K562 (cell line): ENCODE results near the gene SIDT2. TPM values are rescaled to one million over a fixed set of nuclear protein-coding genes. Genes with fewer than 3 reads are reported as not detected.

ENCODE experiments used
- ATAC-seq: fragments of 200-7000 bp; cut with Tn5 transposase; 3 replicates; pipeline ENCODE4 v1.9.1; 2020; ENCODE audit warnings: moderate library complexity
- BruUV-seq: library from RNA; stranded (reverse); fragments of 400-500 nt; replicated peaks from 2 replicates; lab custom pipeline; 2021; lab: Mats Ljungman, UMichigan
- CTCF ChIA-PET: fragments of 300-600 bp; formaldehyde crosslinking; extraction: SDS; loops from one replicate; lab custom pipeline; 2021; ENCODE audit warnings: low intra/inter-chr PET ratio; lab: Yijun Ruan, JAX
- POLR2A ChIA-PET: fragments of 300-600, 350-650 bp; sonication (Branson Sonifier 250); formaldehyde crosslinking; extraction: SDS; loops from one replicate; lab custom pipeline; 2021; ENCODE audit warnings: antibody characterized with exemption, inconsistent platforms; lab: Yijun Ruan, JAX
- DNase-seq, 4 experiments: peaks; one replicate each; pipeline versions ENCODE4 v3.0.0 to v3.0.0-alpha.2; 2011 to 2018; ENCODE audit warnings: low spot score in 3 of 4, mixed read lengths in 3 of 4; ENCODE audit errors: extremely low read depth in 1 of 4
- FAIRE-seq: peaks from 2 replicates; lab custom pipeline; 2011; peaks lifted over from hg19 to GRCh38; lab: Jason Lieb, UNC
- H2AFZ ChIP-seq: 2 replicates; pipeline ENCODE4 v1.6.0; 2011; ENCODE audit warnings: low read depth, low read length, control low read depth, inconsistent platforms
- H3K27ac ChIP-seq: fragments of 200-600 bp; 3 replicates; pipeline ENCODE4 v1.8.0; 2011; ENCODE audit warnings: low read depth, mild to moderate bottlenecking, control low read depth, inconsistent platforms, low read length, moderate library complexity, mixed read lengths; ENCODE audit errors: extremely low read depth
- H3K27me3 ChIP-seq, 2 experiments: fragments of 300-600 bp in 1 of 2; 2 replicates in 1 of 2; 3 replicates in 1 of 2; pipeline versions ENCODE4 v1.6.0 to v1.8.0; 2011; ENCODE audit warnings: inconsistent platforms in 2 of 2, low read length in 2 of 2, mild to moderate bottlenecking in 1 of 2, mixed read lengths in 1 of 2, moderate library complexity in 1 of 2; ENCODE audit not compliant: control insufficient read depth in 2 of 2, insufficient read depth in 2 of 2
- H3K36me3 ChIP-seq: fragments of 300-600 bp; 3 replicates; pipeline ENCODE4 v1.8.0; 2011; ENCODE audit warnings: mild to moderate bottlenecking, low read length, inconsistent platforms; ENCODE audit not compliant: control insufficient read depth, insufficient read depth
- H3K4me1 ChIP-seq, 2 experiments: fragments of 200-600 bp in 1 of 2; replicated peaks in 1 of 2; 2 replicates in 1 of 2; 3 replicates in 1 of 2; pipeline versions ENCODE4 v1.5.1 to v1.8.0; 2011; ENCODE audit warnings: inconsistent platforms in 2 of 2, low read length in 2 of 2, mild to moderate bottlenecking in 1 of 2, mixed read lengths in 1 of 2, moderate library complexity in 1 of 2; ENCODE audit not compliant: control insufficient read depth in 2 of 2, insufficient read depth in 2 of 2
- H3K4me2 ChIP-seq: 2 replicates; pipeline ENCODE4 v1.6.1; 2011; ENCODE audit warnings: low read length, control low read depth, inconsistent platforms, mixed read lengths; ENCODE audit not compliant: insufficient read depth
- H3K4me3 ChIP-seq: fragments of 200-600 bp; sonication (generic), shearing (Covaris generic); 2 replicates; pipeline ENCODE4 v1.5.1; 2016; ENCODE audit warnings: control low read depth, inconsistent platforms
- H3K79me2 ChIP-seq: fragments of 200-600 bp; 3 replicates; pipeline ENCODE4 v1.8.0; 2011; ENCODE audit warnings: low read length, inconsistent platforms; ENCODE audit not compliant: control insufficient read depth, insufficient read depth
- H3K9ac ChIP-seq, 2 experiments: 2 replicates each; pipeline versions ENCODE4 v1.6.0 to v1.6.1; 2011; ENCODE audit warnings: low read depth in 2 of 2, low read length in 2 of 2, control low read depth in 1 of 2, inconsistent platforms in 1 of 2, mild to moderate bottlenecking in 1 of 2, mixed read lengths in 1 of 2; ENCODE audit not compliant: insufficient read depth in 1 of 2
- H3K9me1 ChIP-seq: one replicate; pipeline ENCODE4 v1.6.0; 2011; ENCODE audit warnings: inconsistent platforms, mild to moderate bottlenecking, low read length, moderate library complexity; ENCODE audit not compliant: control insufficient read depth, insufficient read depth
- H3K9me3 ChIP-seq: replicated peaks from 2 replicates; pipeline ENCODE4 v1.5.1; 2011; ENCODE audit warnings: low read depth, low read length, inconsistent platforms; ENCODE audit not compliant: control insufficient read depth, insufficient read depth
- H4K20me1 ChIP-seq: replicated peaks from 2 replicates; pipeline ENCODE4 v1.6.1; 2011; ENCODE audit warnings: low read length, inconsistent platforms, mixed read lengths; ENCODE audit not compliant: control insufficient read depth, insufficient read depth
- CBFB ChIP-seq: sonication (generic); formaldehyde crosslinking; IDR thresholded peaks from 2 replicates; pipeline ENCODE4 v1.4.0; 2020; ENCODE audit warnings: mild to moderate bottlenecking, missing genetic modification reagents
- HCFC1 ChIP-seq: IDR thresholded peaks from 2 replicates; pipeline ENCODE4 v1.6.1; 2012; ENCODE audit warnings: low read depth, low read length, improper control_type of control experiment
- SIX5 ChIP-seq, 2 experiments: IDR thresholded peaks; 2 replicates each; pipeline ENCODE4 v1.6.1; 2011; ENCODE audit warnings: low read length in 2 of 2, borderline replicate concordance in 1 of 2, low read depth in 1 of 2, mild to moderate bottlenecking in 1 of 2, moderate library complexity in 1 of 2; ENCODE audit not compliant: insufficient read depth in 1 of 2
- SNRNP70 ChIP-seq: fragments of 200-400 bp; formaldehyde crosslinking; optimal IDR thresholded peaks from 2 replicates; pipeline ENCODE3; 2017; ENCODE audit warnings: low read depth, low read length
- SRF ChIP-seq, 2 experiments: fragments of 250-450, 450-650 bp in 1 of 2; sonication (Bioruptor Pico) in 1 of 2; sonication (generic) in 1 of 2; formaldehyde crosslinking; IDR thresholded peaks; 2 replicates each; pipeline versions ENCODE4 v1.5.0 to v1.5.1; 2020 to 2022; ENCODE audit warnings: mild to moderate bottlenecking in 1 of 2, missing genetic modification reagents in 1 of 2
- TAF1 ChIP-seq: IDR thresholded peaks from 2 replicates; pipeline ENCODE4 v1.6.1; 2011; ENCODE audit warnings: mild to moderate bottlenecking, low read length, moderate library complexity; ENCODE audit not compliant: insufficient read depth, control insufficient read depth, severe bottlenecking; ENCODE audit errors: extremely low read depth
- TAF7 ChIP-seq: fragments of 450-650 bp; IDR thresholded peaks from 2 replicates; pipeline ENCODE4 v1.6.1; 2016; ENCODE audit warnings: missing genetic modification characterization, missing compliant biosample characterization
- ZBTB49 ChIP-seq: sonication (generic); formaldehyde crosslinking; IDR thresholded peaks from 2 replicates; pipeline ENCODE4 v1.8.0; 2022; ENCODE audit warnings: missing genetic modification reagents, mild to moderate bottlenecking, borderline replicate concordance
- ZBTB7A ChIP-seq: IDR thresholded peaks from 2 replicates; pipeline ENCODE4 v1.6.1; 2011; ENCODE audit warnings: low read depth, mild to moderate bottlenecking, low read length, moderate library complexity, borderline replicate concordance; ENCODE audit not compliant: control insufficient read depth
- ZNF175 ChIP-seq: fragments of 200-800 bp; sonication (Bioruptor generic); IDR thresholded peaks from 2 replicates; pipeline ENCODE4 v1.6.1; 2016; ENCODE audit warnings: low read depth, mild to moderate bottlenecking, missing genetic modification characterization, missing compliant biosample characterization
- ZNF699 ChIP-seq: fragments of 250-450 bp; sonication (Bioruptor Pico); IDR thresholded peaks from 2 replicates; pipeline ENCODE4 v1.8.0; 2021; ENCODE audit warnings: mild to moderate bottlenecking, moderate library complexity; ENCODE audit not compliant: insufficient replicate concordance
- whole genome bisulfite sequencing: fragments of 100-300 bp; shearing (Covaris generic); methylation state at CpG from one replicate; pipeline ENCODE4 v1.1.6; 2016; ENCODE audit warnings: low coverage, mixed read lengths; ENCODE audit not compliant: insufficient coverage; ENCODE audit errors: missing lambda C conversion rate; 5-methylcytosine and 5-hydroxymethylcytosine counted together
- in situ Hi-C: fragments of 300-500 bp; cut with MboI; formaldehyde crosslinking; loops from 4 replicates; pipeline ENCODE4 v1.15.0; 2018; ENCODE audit warnings: inconsistent platforms, mixed read lengths
- intact Hi-C: fragments of 100-400 bp; cut with micrococcal nuclease; formaldehyde crosslinking; loops from 2 replicates; pipeline ENCODE4 v1.14.2; 2022
- polyA plus RNA-seq, 8 experiments: library from polyadenylated mRNA; depleted of rRNA in 4 of 8; stranded (reverse) in 5 of 8; unstranded in 3 of 8; fragments of >200 nt; fragmentation: Nextera tagmentation in 2 of 8; fragmentation: Illumina TruSeq in 1 of 8; extraction: Ambion mirVana in 2 of 8; extraction: Trizol in 1 of 8; gene quantifications; 2 replicates each; pipeline versions ENCODE4 v1.2.1 to v1.2.3, GENCODE V29; 2011 to 2014; ENCODE audit warnings: inconsistent platforms in 1 of 8, missing spikeins in 1 of 8
- total RNA-seq, 7 experiments: library from RNA; depleted of rRNA in 6 of 7; stranded (reverse); fragments of >200 nt in 6 of 7; fragmentation: Illumina TruSeq in 2 of 7; extraction: Trizol in 2 of 7; gene quantifications; 2 replicates each; pipeline versions ENCODE4 v1.2.1 to v1.2.3, GENCODE V29; 2011 to 2021; ENCODE audit warnings: low replicate concordance in 1 of 7

Gene SIDT2
- total and polyA plus RNA-seq, 9 of the 15 experiments (the other 6 are each of a cell fraction or from before 2014, with no cell fraction given) = 2.4 to 20.2 (median 6.5) TPM

DNA sequence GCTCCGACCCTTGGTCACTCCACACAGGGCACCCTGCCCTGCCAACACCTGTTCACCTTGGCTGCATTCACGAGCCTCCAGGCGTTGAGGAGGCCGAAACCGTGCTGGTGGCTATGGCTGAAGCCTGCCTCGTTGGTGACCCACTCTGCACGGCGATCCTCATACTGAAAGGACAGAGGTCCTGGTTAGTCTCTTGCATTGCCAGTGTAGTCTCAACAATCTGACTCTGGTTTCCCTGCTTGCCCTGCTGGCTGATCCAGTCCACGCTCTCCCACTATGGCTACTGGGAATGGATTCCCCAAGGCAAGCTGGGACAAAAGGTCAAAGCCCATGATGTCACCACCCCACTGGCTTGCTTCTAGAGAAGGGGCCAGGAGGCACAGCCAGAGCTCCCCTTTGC is 40.5 kb downstream of the SIDT2 start:
- ATAC-seq = no peak
- no peak overlapping the region for H2AFZ ChIP-seq
- no peak for FAIRE-seq
- DNase-seq = no peak
- peaks cover 2% of the 10 kb centered on the region; the same call in 1 of the 2 replicates for H4K20me1 ChIP-seq
- 96% methylated on average over 9 of the region's 9 CpGs for WGBS
- H3K9me1 ChIP-seq = peaks cover 4% of the 10 kb centered on the region
- in situ Hi-C loops (no loop called here), intact Hi-C loops (no loop called here)
- H3K79me2 ChIP-seq = no peaks in the 10 kb centered on the region
- peaks cover 37 to 40% of the 10 kb centered on the region in 2 experiments; a peak in 4 of 5 replicates for H3K4me1 ChIP-seq
- ChIA-PET POLR2A (interaction anchor here (3.3 kb wide), 1 partner anchor 12 kb away, joined by 20 read pairs; the partner anchor contains the start of gene PCSK7), CTCF (no interaction called here)
- H3K4me3 ChIP-seq = no peak overlapping the region
- H3K36me3 ChIP-seq = peaks cover 71% of the 10 kb centered on the region
- no peak for TF ChIP-seq ZBTB7A
- TF ChIP-seq ZNF699 (CRISPR knock-in tag) = no peak
- no peak for TF ChIP-seq ZNF175 (CRISPR knock-in tag)
- no peak for TF ChIP-seq HCFC1
- no peak for TF ChIP-seq ZBTB49 (CRISPR knock-in tag)
- TF ChIP-seq SRF (CRISPR knock-in tag; IDR thresholded peaks at IDR 0.05) = no peak
- TF ChIP-seq TAF7 (tag) = no peak
- no peak for TF ChIP-seq CBFB (CRISPR knock-in tag)
- no peak for TF ChIP-seq SNRNP70
- no peak for TF ChIP-seq TAF1
- TF ChIP-seq SIX5 (IDR thresholded peaks at IDR 0.05; ENCODE audit: borderline replicate concordance in 1 of 2, insufficient read depth in 1 of 2, low read depth in 1 of 2, low read length in 2 of 2) = no peak
- H3K27ac ChIP-seq = no peak overlapping the region; the same call in 2 of the 3 replicates
- H3K9me3 ChIP-seq = no peaks in the 10 kb centered on the region
- no TSS peak for BruUV-seq
- no peaks in the 10 kb centered on the region for H3K27me3 ChIP-seq
- H3K4me2 ChIP-seq = no peak overlapping the region; the same call in 1 of the 2 replicates
- H3K9ac ChIP-seq = peak overlapping the region in 1 of 2 experiments; percentile 60; a peak in 2 of 4 replicates
